CD14-positive monocyte (primary cell): Measurements from ENCODE around the gene SUSD4. TPM values are rescaled to one million over a fixed set of nuclear protein-coding genes. Genes with fewer than 3 reads are reported as not detected.

Experiments
- DNase-seq, 3 donors: peaks; one replicate each; pipeline ENCODE4 v3.0.0-alpha.2; 2011 to 2022
- H2AFZ ChIP-seq: 2 replicates; pipeline ENCODE4 v1.6.0; 2012; ENCODE audit warnings: mild to moderate bottlenecking, low read depth, low read length, inconsistent platforms; ENCODE audit not compliant: insufficient read depth, poor library complexity, severe bottlenecking
- H3K27ac ChIP-seq, 2 donors: 1 replicate in 1 of 2; 2 replicates in 1 of 2; pipeline ENCODE4 v1.5.1; 2012 to 2013; ENCODE audit warnings: low read length in 2 of 2, control low read depth in 1 of 2, inconsistent platforms in 1 of 2, low read depth in 1 of 2, mild to moderate bottlenecking in 1 of 2
- H3K27me3 ChIP-seq, 2 donors: one replicate each; pipeline versions ENCODE4 v1.6.0 to v1.6.1; 2011 to 2013; ENCODE audit warnings: low read length in 2 of 2; ENCODE audit not compliant: control insufficient read depth in 2 of 2, insufficient read depth in 2 of 2
- H3K36me3 ChIP-seq, 2 donors: replicated peaks in 1 of 2; 1 replicate in 1 of 2; 2 replicates in 1 of 2; pipeline versions ENCODE4 v1.5.1 to v1.6.1; 2012 to 2013; ENCODE audit warnings: low read length in 2 of 2, control low read depth in 1 of 2, inconsistent platforms in 1 of 2, mild to moderate bottlenecking in 1 of 2; ENCODE audit not compliant: insufficient read depth in 2 of 2, control insufficient read depth in 1 of 2
- H3K4me1 ChIP-seq, 2 donors: 1 replicate in 1 of 2; 2 replicates in 1 of 2; pipeline versions ENCODE4 v1.5.1 to v1.6.1; 2012 to 2013; ENCODE audit warnings: low read length in 2 of 2, control low read depth in 1 of 2, inconsistent platforms in 1 of 2, mild to moderate bottlenecking in 1 of 2, moderate library complexity in 1 of 2; ENCODE audit not compliant: insufficient read depth in 2 of 2, control insufficient read depth in 1 of 2
- H3K4me2 ChIP-seq: replicated peaks from 2 replicates; pipeline ENCODE3; 2012; ENCODE audit warnings: low read length, moderate library complexity, mild to moderate bottlenecking; ENCODE audit not compliant: poor library complexity, severe bottlenecking; ENCODE audit errors: extremely low read depth
- H3K4me3 ChIP-seq, 3 experiments: fragments of 200-600 bp in 1 of 3; sonication (generic) in 1 of 3; replicated peaks in 1 of 3; 1 replicate in 2 of 3; 2 replicates in 1 of 3; pipeline ENCODE4 v1.5.1; 2011 to 2013; ENCODE audit warnings: low read length in 3 of 3, mild to moderate bottlenecking in 3 of 3, control low read depth in 2 of 3, low read depth in 2 of 3, inconsistent platforms in 1 of 3, moderate library complexity in 1 of 3
- H3K79me2 ChIP-seq: 2 replicates; pipeline ENCODE4 v1.6.0; 2012; ENCODE audit warnings: mild to moderate bottlenecking, control low read depth, inconsistent platforms, low read length, moderate library complexity; ENCODE audit not compliant: insufficient read depth
- H3K9ac ChIP-seq: 2 replicates; pipeline ENCODE4 v1.6.0; 2017; ENCODE audit warnings: low read length, mild to moderate bottlenecking; ENCODE audit not compliant: insufficient read depth, poor library complexity, severe bottlenecking
- H3K9me3 ChIP-seq, 2 donors: replicated peaks in 1 of 2; 1 replicate in 1 of 2; 2 replicates in 1 of 2; pipeline versions ENCODE4 v1.5.1 to v1.6.1; 2012 to 2013; ENCODE audit warnings: low read length in 2 of 2, control low read depth in 1 of 2; ENCODE audit not compliant: control insufficient read depth in 1 of 2, insufficient read depth in 1 of 2
- H4K20me1 ChIP-seq: 2 replicates; pipeline ENCODE4 v1.6.0; 2012; ENCODE audit warnings: mild to moderate bottlenecking, low read length, control low read depth, moderate library complexity; ENCODE audit not compliant: insufficient read depth
- H3K27ac Mint-ChIP-seq, 7 donors: one replicate each; pipeline ENCODE4 v1.8.0; 2020; ENCODE audit warnings: mild to moderate bottlenecking in 7 of 7, mixed read lengths in 7 of 7, moderate library complexity in 6 of 7, inconsistent platforms in 2 of 7
- H3K27me3 Mint-ChIP-seq, 3 donors: one replicate each; pipeline ENCODE4 v1.8.0; 2021 to 2022; ENCODE audit warnings: low read depth in 3 of 3, mild to moderate bottlenecking in 3 of 3, mixed read lengths in 3 of 3, moderate library complexity in 3 of 3, inconsistent platforms in 1 of 3
- H3K36me3 Mint-ChIP-seq, 2 donors: one replicate each; pipeline ENCODE4 v1.8.0; 2020; ENCODE audit warnings: mixed read lengths in 2 of 2, inconsistent platforms in 1 of 2, mild to moderate bottlenecking in 1 of 2
- H3K4me1 Mint-ChIP-seq: one replicate; pipeline ENCODE4 v1.8.0; 2020; ENCODE audit warnings: mild to moderate bottlenecking, mixed read lengths
- H3K4me3 Mint-ChIP-seq, 2 donors: one replicate each; pipeline ENCODE4 v1.8.0; 2020; ENCODE audit warnings: mild to moderate bottlenecking in 2 of 2, mixed read lengths in 2 of 2, moderate library complexity in 1 of 2
- H3K9me3 Mint-ChIP-seq, 7 donors: one replicate each; pipeline ENCODE4 v1.8.0; 2020 to 2022; ENCODE audit warnings: mixed read lengths in 7 of 7, mild to moderate bottlenecking in 6 of 7, moderate library complexity in 6 of 7, inconsistent platforms in 2 of 7
- WGBS: methylation state at CpG from one replicate; pipeline ENCODE4 v1.1.5; 2013; ENCODE audit warnings: missing lambda C conversion rate; ENCODE audit not compliant: insufficient coverage; 5-methylcytosine and 5-hydroxymethylcytosine counted together
- intact Hi-C, 2 donors: fragments of 100-400 bp; cut with micrococcal nuclease; formaldehyde crosslinking; loops; one replicate each; pipeline versions ENCODE4 v1.15.0 to v1.15.1; 2023
- polyA plus RNA-seq, 3 donors: library from polyadenylated mRNA; depleted of rRNA in 1 of 3; unstranded in 2 of 3; stranded (reverse) in 1 of 3; fragments of 300-500 nt in 2 of 3; fragments of >200 nt in 1 of 3; fragmentation: Illumina TruSeq in 2 of 3; gene quantifications; 1 replicate in 2 of 3; 2 replicates in 1 of 3; pipeline ENCODE4 v1.2.3, GENCODE V29; 2012 to 2021
- TF ChIP-seq, protein P1 (sequence below): fragments of 200-600 bp; IDR thresholded peaks from one replicate; pipeline ENCODE4 v1.8.0; 2022; ENCODE audit warnings: antibody characterized with exemption, mild to moderate bottlenecking

SUSD4 gene
- polyA plus RNA-seq, 3 donors = 0.34 to 0.92 (median 0.50) TPM

DNA sequence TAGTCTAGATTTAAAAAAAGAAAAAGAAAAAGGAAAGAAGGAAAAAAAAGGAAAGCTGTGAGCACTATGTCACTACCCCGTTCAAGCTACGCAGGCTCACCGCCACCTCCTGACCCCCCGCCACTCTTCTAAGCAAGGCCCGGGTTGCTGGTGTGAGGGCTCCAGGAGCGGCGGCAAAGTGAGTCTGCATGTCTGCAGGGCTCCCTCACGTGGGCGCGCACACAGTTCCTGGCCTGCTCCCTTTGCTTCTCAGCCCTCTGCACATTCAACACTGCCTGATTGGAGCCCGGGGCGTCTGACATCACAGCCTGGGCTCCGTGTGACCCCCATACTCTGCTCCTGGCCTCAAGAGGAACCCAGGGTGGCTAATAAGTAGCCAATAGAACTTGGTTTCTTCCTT lies 139.5 kb downstream of the SUSD4 start:
- Histone ChIP-seq H3K27ac (no peak overlapping the region), H3K4me1 (no peaks in the 10 kb centered on the region), H4K20me1 (no peaks in the 10 kb centered on the region), H3K36me3 (no peaks in the 10 kb centered on the region), H3K27me3 (no peaks in the 10 kb centered on the region), H3K9me3 (peaks cover 0 to under 1% of the 10 kb centered on the region in 2 donors), H2AFZ (no peak overlapping the region), H3K4me3 (no peak overlapping the region), H3K4me2 (no peak overlapping the region), H3K9ac (no peak overlapping the region), H3K79me2 (no peaks in the 10 kb centered on the region)
- Mint-ChIP-seq H3K9me3 (peaks cover 0 to 6% (median 3%) of the 10 kb centered on the region in 7 donors), H3K36me3 (no peaks in the 10 kb centered on the region), H3K4me1 (peaks cover 3% of the 10 kb centered on the region), H3K27me3 (peaks cover 3 to 11% (median 6%) of the 10 kb centered on the region in 3 donors), H3K4me3 (no peak overlapping the region), H3K27ac (peak overlapping the region in 2 of 7 donors; percentile 27 to 32)
- TF ChIP-seq, protein P1, sequence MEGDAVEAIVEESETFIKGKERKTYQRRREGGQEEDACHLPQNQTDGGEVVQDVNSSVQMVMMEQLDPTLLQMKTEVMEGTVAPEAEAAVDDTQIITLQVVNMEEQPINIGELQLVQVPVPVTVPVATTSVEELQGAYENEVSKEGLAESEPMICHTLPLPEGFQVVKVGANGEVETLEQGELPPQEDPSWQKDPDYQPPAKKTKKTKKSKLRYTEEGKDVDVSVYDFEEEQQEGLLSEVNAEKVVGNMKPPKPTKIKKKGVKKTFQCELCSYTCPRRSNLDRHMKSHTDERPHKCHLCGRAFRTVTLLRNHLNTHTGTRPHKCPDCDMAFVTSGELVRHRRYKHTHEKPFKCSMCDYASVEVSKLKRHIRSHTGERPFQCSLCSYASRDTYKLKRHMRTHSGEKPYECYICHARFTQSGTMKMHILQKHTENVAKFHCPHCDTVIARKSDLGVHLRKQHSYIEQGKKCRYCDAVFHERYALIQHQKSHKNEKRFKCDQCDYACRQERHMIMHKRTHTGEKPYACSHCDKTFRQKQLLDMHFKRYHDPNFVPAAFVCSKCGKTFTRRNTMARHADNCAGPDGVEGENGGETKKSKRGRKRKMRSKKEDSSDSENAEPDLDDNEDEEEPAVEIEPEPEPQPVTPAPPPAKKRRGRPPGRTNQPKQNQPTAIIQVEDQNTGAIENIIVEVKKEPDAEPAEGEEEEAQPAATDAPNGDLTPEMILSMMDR = no peak
- 92% methylated on average over 10 of the region's 13 CpGs for WGBS
- intact Hi-C loops = no loop called here
- no peak for DNase-seq

DNA sequence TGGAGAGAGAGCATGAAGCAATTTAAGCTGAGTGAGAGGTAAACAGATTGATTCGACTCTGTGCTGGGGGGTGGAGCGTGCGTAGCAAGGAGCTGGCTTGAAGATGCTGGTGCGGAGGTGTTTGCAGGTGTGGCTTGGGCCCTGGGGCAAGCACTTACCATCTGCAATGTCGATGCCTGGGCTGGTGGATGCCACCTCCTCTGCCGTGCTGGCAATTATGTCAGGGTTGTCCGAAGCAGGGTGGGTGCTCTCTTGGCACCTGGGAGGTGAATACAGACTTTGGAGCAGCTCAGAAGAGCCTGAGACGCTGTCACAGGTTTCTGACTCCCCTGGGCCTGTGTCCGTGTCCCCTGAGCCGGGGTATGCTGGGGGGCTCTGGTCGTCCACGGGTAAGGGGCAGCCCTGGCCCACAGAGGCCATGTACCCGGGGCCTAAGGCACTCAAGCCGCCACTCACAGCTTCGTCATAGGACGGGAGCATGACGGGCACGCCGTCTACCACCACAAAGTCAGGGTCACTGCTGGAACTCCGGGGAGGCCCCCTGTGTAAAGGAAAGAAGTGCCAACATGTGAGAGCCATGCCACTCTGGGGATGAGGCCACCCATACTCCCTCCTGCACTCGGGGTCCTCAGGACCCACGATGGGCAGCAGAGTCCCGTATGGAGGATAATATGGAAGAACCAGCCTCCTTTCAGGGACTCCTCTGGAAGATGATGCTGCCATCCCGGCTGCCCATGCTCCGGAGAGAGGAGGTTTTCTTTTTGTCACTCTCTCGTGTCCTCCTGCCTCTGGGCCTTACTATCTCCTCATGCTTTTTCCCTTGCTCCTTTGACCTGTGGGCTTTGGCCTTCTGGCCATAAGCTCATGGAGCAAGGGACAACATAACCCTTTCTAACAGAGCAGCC lies 140.6 kb downstream of the SUSD4 start:
- Histone ChIP-seq H3K4me2 (no peak overlapping the region), H3K27me3 (no peaks in the 10 kb centered on the region)
- intact Hi-C loops = no loop called here

More for the DNA sequence above, 140.6 kb downstream of the SUSD4 start:
- Histone ChIP-seq H3K9ac (no peak overlapping the region), H3K9me3 (peaks cover 0 to 11% of the 10 kb centered on the region in 2 donors), H3K27ac (no peak overlapping the region), H4K20me1 (no peaks in the 10 kb centered on the region), H3K4me1 (no peaks in the 10 kb centered on the region), H2AFZ (no peak overlapping the region), H3K79me2 (no peaks in the 10 kb centered on the region), H3K36me3 (no peaks in the 10 kb centered on the region), H3K4me3 (no peak overlapping the region)
- H3K27ac Mint-ChIP-seq = no peak overlapping the region
- TF ChIP-seq, protein P1 = no peak
- no peak overlapping the region for H3K4me3 Mint-ChIP-seq
- peaks cover 3 to 12% (median 6%) of the 10 kb centered on the region in 3 donors for H3K27me3 Mint-ChIP-seq
- H3K36me3 Mint-ChIP-seq = no peaks in the 10 kb centered on the region
- no peak for DNase-seq
- WGBS = 98% methylated on average over 20 of the region's 26 CpGs
- peaks cover 3% of the 10 kb centered on the region for H3K4me1 Mint-ChIP-seq
- peaks cover 9 to 15% (median 13%) of the 10 kb centered on the region in 7 donors for H3K9me3 Mint-ChIP-seq
